CD4-positive, alpha-beta T cell treated with Interleukin-2 at 100 ng/mL for 4 hours (primary cell): Measurements from ENCODE around the gene PLXNC1.

ENCODE experiments used
- DNase-seq: peaks from one replicate; pipeline ENCODE4 v3.0.0-alpha.2; 2020; ENCODE audit warnings: low spot score

PLXNC1 gene

GRCh38 chr12:94239332-94239993 lies 91.1 kb downstream of the PLXNC1 start:
- no peak for DNase-seq

GRCh38 chr12:94240171-94240570 lies 91.8 kb downstream of the PLXNC1 start:
- DNase-seq: peak; percentile 8

GRCh38 chr12:94242901-94243300 lies 94.5 kb downstream of the PLXNC1 start:
- DNase-seq: no peak

- peak; percentile 55 for DNase-seq
These were observed 96.1 kb downstream of the PLXNC1 start for GRCh38 chr12:94244165-94245133.

- no peak for DNase-seq
These were observed 97.4 kb downstream of the PLXNC1 start for GRCh38 chr12:94245631-94246383.

- DNase-seq: no peak
These were observed 98.9 kb downstream of the PLXNC1 start for GRCh38 chr12:94247246-94247645.

- DNase-seq: no peak
These were observed 100.2 kb downstream of the PLXNC1 start for GRCh38 chr12:94248582-94248981.

GRCh38 chr12:94250130-94250529 lies 101.8 kb downstream of the PLXNC1 start:
- no peak for DNase-seq

GRCh38 chr12:94254270-94254669 lies 105.9 kb downstream of the PLXNC1 start:
- no peak for DNase-seq

- no peak for DNase-seq
These were observed 106.6 kb downstream of the PLXNC1 start for GRCh38 chr12:94255006-94255405.

- no peak for DNase-seq
These were observed 107.1 kb downstream of the PLXNC1 start for GRCh38 chr12:94255428-94255827.

GRCh38 chr12:94258593-94258992 lies 110.2 kb downstream of the PLXNC1 start:
- no peak for DNase-seq

GRCh38 chr12:94260017-94260416 lies 111.6 kb downstream of the PLXNC1 start:
- no peak for DNase-seq

GRCh38 chr12:94260717-94261116 lies 112.3 kb downstream of the PLXNC1 start:
- no peak for DNase-seq

GRCh38 chr12:94261119-94261518 lies 112.7 kb downstream of the PLXNC1 start:
- DNase-seq: no peak

GRCh38 chr12:94261786-94262185 lies 113.4 kb downstream of the PLXNC1 start:
- DNase-seq: no peak

GRCh38 chr12:94262228-94263010 lies 114.0 kb downstream of the PLXNC1 start:
- DNase-seq: peak; percentile 79

- peak; percentile 62 for DNase-seq
These were observed 114.8 kb downstream of the PLXNC1 start for GRCh38 chr12:94263011-94263811.

- DNase-seq: no peak
These were observed 115.7 kb downstream of the PLXNC1 start for GRCh38 chr12:94263905-94264561.
